Activated T-cell treated with anti-CD3 and anti-CD28 coated beads, Interleukin-2, amount 50 U/mL, for 4 hours (primary cell): ENCODE results near the gene CAMKMT. TPM values are rescaled to one million over a fixed set of nuclear protein-coding genes. Genes with fewer than 3 reads are reported as not detected.

Source experiments
- ATAC-seq, 2 donors: fragments of 200-7000 bp; cut with Tn5 transposase; one replicate each; pipeline ENCODE4 v1.10.0; 2021
- DNase-seq: peaks from one replicate; pipeline ENCODE4 v3.0.0-alpha.2; 2020
- H3K27me3 Mint-ChIP-seq: one replicate; pipeline ENCODE4 v1.8.0; 2021; ENCODE audit warnings: low read depth, mixed read lengths
- H3K36me3 Mint-ChIP-seq: one replicate; pipeline ENCODE4 v1.8.0; 2022; ENCODE audit warnings: mixed read lengths; ENCODE audit not compliant: insufficient read depth
- H3K4me1 Mint-ChIP-seq: one replicate; pipeline ENCODE4 v1.8.0; 2021; ENCODE audit warnings: low read depth, mixed read lengths
- H3K4me3 Mint-ChIP-seq: one replicate; pipeline ENCODE4 v1.8.0; 2021; ENCODE audit warnings: mild to moderate bottlenecking, moderate library complexity, mixed read lengths
- H3K9me3 Mint-ChIP-seq: one replicate; pipeline ENCODE4 v1.8.0; 2021; ENCODE audit warnings: mixed read lengths
- total RNA-seq, 3 donors: library from RNA; stranded (reverse); gene quantifications; one replicate each; pipeline ENCODE4 v1.2.1, GENCODE V29; 2021

Gene CAMKMT
- total RNA-seq, 3 donors from 2014 or later, result 9.5 to 12.3 (median 10.0) TPM

DNA sequence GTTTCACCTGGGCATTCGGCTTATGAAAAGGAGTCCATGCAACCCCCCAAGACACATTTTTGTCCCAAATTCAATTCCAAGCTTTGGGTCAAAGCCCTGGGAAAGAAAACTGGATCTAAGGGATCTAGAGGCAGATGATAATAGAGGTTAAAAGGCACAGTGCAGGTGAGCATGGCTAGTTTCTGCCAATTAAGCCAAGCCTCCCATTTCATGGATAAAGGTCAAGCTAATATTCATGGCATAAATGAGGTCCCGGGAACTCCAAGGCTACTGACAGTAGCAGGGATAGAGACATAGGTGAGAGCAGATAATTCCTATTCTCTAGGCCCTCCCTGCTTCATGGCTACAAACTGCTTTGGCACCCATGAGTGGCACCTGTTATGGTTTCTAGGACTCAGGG lies 83.1 kb downstream of the CAMKMT start:
- H3K27me3 Mint-ChIP-seq, result no peaks in the 10 kb centered on the region
- H3K36me3 Mint-ChIP-seq, result peaks cover 31% of the 10 kb centered on the region
- no peak for ATAC-seq
- H3K4me3 Mint-ChIP-seq, result no peak overlapping the region
- no peaks in the 10 kb centered on the region for H3K4me1 Mint-ChIP-seq
- no peaks in the 10 kb centered on the region for H3K9me3 Mint-ChIP-seq
- DNase-seq, result no peak

GRCh38 chr2:44448860-44449527 lies 87.2 kb downstream of the CAMKMT start:
- Mint-ChIP-seq H3K4me1 (no peaks in the 10 kb centered on the region), H3K27me3 (no peaks in the 10 kb centered on the region), H3K36me3 (peaks cover 19% of the 10 kb centered on the region), H3K9me3 (no peaks in the 10 kb centered on the region), H3K4me3 (no peak overlapping the region)
- DNase-seq, result no peak
- ATAC-seq, result no peak

DNA sequence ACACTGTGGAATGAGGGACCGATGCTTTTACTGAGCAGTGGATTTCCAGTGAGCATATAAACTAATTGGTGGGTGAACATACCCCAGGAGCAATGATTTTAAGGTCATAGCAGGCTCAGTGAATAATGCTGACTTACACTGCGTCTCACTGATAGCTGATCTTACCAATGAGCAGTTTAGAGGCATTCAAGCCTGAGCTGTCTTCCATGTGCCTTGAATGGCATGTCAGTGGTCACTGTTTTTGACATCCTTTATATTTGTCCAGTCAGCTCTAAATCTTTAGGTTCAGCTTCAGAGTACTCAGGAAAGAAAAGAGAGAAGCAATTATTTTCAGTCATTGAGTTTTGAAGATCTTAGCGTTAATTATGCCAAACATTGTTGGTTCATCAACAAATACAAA lies 88.3 kb downstream of the CAMKMT start:
- no peaks in the 10 kb centered on the region for H3K27me3 Mint-ChIP-seq
- DNase-seq (no peak), ATAC-seq (no peak)
- H3K36me3 Mint-ChIP-seq, result peaks cover 15% of the 10 kb centered on the region
- no peaks in the 10 kb centered on the region for H3K9me3 Mint-ChIP-seq
- H3K4me3 Mint-ChIP-seq, result no peak overlapping the region
- no peaks in the 10 kb centered on the region for H3K4me1 Mint-ChIP-seq

GRCh38 chr2:44450806-44451205 lies 89.1 kb downstream of the CAMKMT start:
- Mint-ChIP-seq H3K9me3 (no peaks in the 10 kb centered on the region), H3K36me3 (peaks cover 10% of the 10 kb centered on the region), H3K4me1 (no peaks in the 10 kb centered on the region), H3K27me3 (no peaks in the 10 kb centered on the region), H3K4me3 (no peak overlapping the region)
- ATAC-seq (no peak), DNase-seq (no peak)

GRCh38 chr2:44452069-44452583 lies 90.4 kb downstream of the CAMKMT start:
- Mint-ChIP-seq H3K4me3 (no peak overlapping the region), H3K36me3 (peaks cover 9% of the 10 kb centered on the region), H3K9me3 (no peaks in the 10 kb centered on the region), H3K4me1 (no peaks in the 10 kb centered on the region), H3K27me3 (no peaks in the 10 kb centered on the region)
- ATAC-seq (no peak), DNase-seq (no peak)

DNA sequence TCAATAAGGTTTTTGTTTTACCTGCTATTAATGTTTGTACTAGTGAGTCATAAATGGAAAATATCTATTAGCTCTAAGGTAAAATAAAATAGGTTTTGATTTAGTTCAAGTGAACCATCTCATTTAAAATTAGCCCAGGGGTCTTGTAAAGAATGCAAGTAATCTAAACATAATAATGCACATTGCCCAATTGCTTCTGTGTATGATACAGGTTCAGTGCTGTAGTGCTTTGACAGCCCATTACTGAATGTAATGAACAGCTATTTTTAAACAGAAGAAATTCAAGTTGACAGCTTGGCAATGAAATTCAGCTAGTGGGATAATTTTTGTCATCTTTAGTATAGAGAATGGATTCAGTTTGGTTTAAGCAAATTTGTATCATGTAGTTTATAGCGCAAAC lies 91.5 kb downstream of the CAMKMT start:
- H3K4me3 Mint-ChIP-seq, result no peak overlapping the region
- no peaks in the 10 kb centered on the region for H3K27me3 Mint-ChIP-seq
- no peak for DNase-seq
- no peaks in the 10 kb centered on the region for H3K9me3 Mint-ChIP-seq
- H3K36me3 Mint-ChIP-seq, result peaks cover 9% of the 10 kb centered on the region
- H3K4me1 Mint-ChIP-seq, result no peaks in the 10 kb centered on the region
- no peak for ATAC-seq

DNA sequence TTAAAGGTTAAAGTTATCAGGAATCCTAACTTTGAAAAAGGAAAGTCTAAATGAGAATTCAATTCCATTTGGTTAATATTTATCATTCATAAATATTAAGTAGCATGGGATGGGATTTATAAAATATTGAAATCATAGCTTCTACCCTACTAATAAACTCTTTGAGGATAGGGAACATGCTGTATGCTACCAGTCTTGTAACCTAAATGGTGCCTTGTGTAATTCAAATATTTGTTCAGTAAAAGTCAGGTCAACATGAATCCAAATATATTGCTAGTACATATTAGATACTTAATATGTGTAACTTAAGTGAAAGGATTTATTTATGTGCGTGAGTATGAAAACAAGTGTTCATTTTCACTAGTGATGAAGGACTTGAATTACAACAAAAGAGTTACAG lies 94.1 kb downstream of the CAMKMT start:
- Mint-ChIP-seq H3K27me3 (no peaks in the 10 kb centered on the region), H3K4me1 (no peaks in the 10 kb centered on the region), H3K36me3 (peaks cover 9% of the 10 kb centered on the region), H3K9me3 (no peaks in the 10 kb centered on the region), H3K4me3 (no peak overlapping the region)
- no peak for DNase-seq
- no peak for ATAC-seq

DNA sequence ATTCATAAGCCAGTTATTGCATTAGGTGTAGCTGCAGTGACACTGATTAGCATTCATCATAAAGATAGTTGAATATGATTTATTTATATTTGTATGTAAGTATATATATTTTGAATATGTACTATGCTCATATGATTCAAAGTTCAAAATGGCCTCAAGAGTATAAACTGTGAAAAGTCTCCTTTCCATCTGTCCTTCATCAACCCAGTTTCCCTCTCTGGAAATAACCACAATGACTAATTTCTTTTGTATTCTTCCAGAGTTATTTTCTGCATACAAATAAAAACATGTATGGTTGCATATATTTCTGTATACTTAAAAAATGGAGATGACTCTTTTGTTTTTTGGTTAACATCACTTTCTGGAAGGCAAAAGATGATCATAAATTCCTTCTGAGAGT lies 95.2 kb downstream of the CAMKMT start:
- no peaks in the 10 kb centered on the region for H3K27me3 Mint-ChIP-seq
- DNase-seq, result no peak

DNA sequence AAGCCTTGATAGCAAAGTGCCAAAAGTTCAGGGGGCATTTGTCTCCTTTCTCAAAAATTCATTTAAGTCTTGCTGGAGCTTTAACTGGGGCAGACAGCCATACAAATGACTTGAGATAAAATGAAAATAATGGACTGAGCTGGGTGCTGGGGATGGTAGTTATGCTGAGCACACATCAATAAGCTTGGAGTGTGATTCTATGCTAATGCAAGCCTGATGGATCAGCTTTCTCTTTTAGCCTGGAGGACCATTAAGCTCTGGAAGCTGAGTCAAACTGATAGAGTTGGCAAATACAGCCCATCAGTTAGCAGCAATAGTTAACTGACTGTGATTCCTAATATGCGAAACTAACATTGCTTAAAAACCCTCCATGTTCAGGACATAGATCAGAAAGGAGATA lies 98.0 kb downstream of the CAMKMT start:
- no peak for DNase-seq
- no peak for ATAC-seq
- Mint-ChIP-seq H3K4me3 (no peak overlapping the region), H3K27me3 (no peaks in the 10 kb centered on the region), H3K9me3 (peaks cover 20% of the 10 kb centered on the region), H3K36me3 (peaks cover 13% of the 10 kb centered on the region), H3K4me1 (no peaks in the 10 kb centered on the region)

More for the DNA sequence above, 95.2 kb downstream of the CAMKMT start:
- H3K9me3 Mint-ChIP-seq, result no peaks in the 10 kb centered on the region
- no peak overlapping the region for H3K4me3 Mint-ChIP-seq
- no peaks in the 10 kb centered on the region for H3K4me1 Mint-ChIP-seq
- ATAC-seq, result no peak
- H3K36me3 Mint-ChIP-seq, result peaks cover 9% of the 10 kb centered on the region

- Mint-ChIP-seq H3K4me1 (no peaks in the 10 kb centered on the region), H3K27me3 (no peaks in the 10 kb centered on the region), H3K9me3 (peaks cover 32% of the 10 kb centered on the region), H3K36me3 (peaks cover 9% of the 10 kb centered on the region), H3K4me3 (no peak overlapping the region)
- DNase-seq (no peak), ATAC-seq (no peak)
Measured at GRCh38 chr2:44462934-44463849, 101.4 kb downstream of the CAMKMT start.

DNA sequence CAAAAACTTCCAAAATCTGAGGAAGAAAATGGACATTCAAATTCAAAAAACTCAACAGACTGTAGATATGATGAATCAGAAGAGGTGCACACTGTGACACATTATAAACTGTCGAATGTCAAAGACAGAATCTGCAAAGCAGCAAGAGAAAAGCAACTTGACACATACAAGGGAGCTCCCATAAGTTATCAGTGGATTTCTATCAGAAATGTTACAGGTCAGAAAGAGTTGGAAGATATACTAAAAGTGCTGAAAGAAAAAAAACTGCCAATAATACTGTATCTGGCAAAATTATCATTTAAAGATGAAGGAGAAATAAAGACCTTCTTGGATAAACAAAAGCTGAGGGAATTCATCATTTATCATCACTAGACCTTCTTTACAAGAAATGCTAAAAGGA lies 102.7 kb downstream of the CAMKMT start:
- no peaks in the 10 kb centered on the region for H3K27me3 Mint-ChIP-seq
- H3K4me3 Mint-ChIP-seq, result no peak overlapping the region
- peaks cover 32% of the 10 kb centered on the region for H3K9me3 Mint-ChIP-seq
- no peak for DNase-seq
- ATAC-seq, result no peak
- H3K4me1 Mint-ChIP-seq, result no peaks in the 10 kb centered on the region
- peaks cover 9% of the 10 kb centered on the region for H3K36me3 Mint-ChIP-seq

DNA sequence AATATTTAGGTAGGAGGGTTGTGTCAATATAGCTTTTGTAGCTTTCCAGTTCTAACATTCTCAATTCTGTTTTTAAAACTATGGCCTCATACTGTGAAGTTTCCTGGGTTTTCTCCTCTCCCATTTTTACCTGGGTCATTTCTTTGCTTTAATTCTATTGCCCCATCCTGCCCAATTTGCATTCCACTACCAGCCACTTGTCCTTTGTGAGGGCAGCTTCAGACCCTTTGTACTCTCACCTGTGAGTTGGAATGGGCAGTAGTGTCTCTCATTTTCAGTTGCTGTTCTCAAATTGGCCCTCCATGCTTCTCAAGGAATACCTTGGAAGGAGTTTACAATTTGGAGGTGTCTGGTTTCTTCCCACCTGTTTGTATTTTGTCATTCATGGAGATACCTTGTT lies 108.4 kb downstream of the CAMKMT start:
- DNase-seq (no peak), ATAC-seq (no peak)
- Mint-ChIP-seq H3K9me3 (peaks cover 12% of the 10 kb centered on the region), H3K36me3 (no peaks in the 10 kb centered on the region), H3K4me1 (no peaks in the 10 kb centered on the region), H3K4me3 (no peak overlapping the region), H3K27me3 (no peaks in the 10 kb centered on the region)

GRCh38 chr2:44477657-44478414 lies 116.1 kb downstream of the CAMKMT start:
- ATAC-seq (no peak), DNase-seq (no peak)
- H3K4me1 Mint-ChIP-seq, result peaks cover 8% of the 10 kb centered on the region
- H3K27me3 Mint-ChIP-seq, result no peaks in the 10 kb centered on the region
- H3K9me3 Mint-ChIP-seq, result no peaks in the 10 kb centered on the region
- no peak overlapping the region for H3K4me3 Mint-ChIP-seq
- peaks cover 1% of the 10 kb centered on the region for H3K36me3 Mint-ChIP-seq

- Mint-ChIP-seq H3K4me3 (no peak overlapping the region), H3K9me3 (no peaks in the 10 kb centered on the region), H3K4me1 (peaks cover 8% of the 10 kb centered on the region), H3K36me3 (peaks cover 3% of the 10 kb centered on the region), H3K27me3 (no peaks in the 10 kb centered on the region)
- DNase-seq (peak; percentile 15), ATAC-seq (peak; percentile 99 to 100)
Measured at GRCh38 chr2:44479127-44479887, 117.6 kb downstream of the CAMKMT start.
